Activated effector memory CD4-positive, alpha-beta T cell treated with Interleukin-2 at 50 U/mL for 16 hours (primary cell): ENCODE results near the gene PIF1.
"Not testable (repeated sequence)": the region's sequence is repeated elsewhere in the genome, so short reads cannot be mapped to it uniquely, and the experiment has no call there.

Experiments used
- DNase-seq: peaks from one replicate; pipeline ENCODE4 v3.0.0-alpha.2; 2020

Gene PIF1

DNA sequence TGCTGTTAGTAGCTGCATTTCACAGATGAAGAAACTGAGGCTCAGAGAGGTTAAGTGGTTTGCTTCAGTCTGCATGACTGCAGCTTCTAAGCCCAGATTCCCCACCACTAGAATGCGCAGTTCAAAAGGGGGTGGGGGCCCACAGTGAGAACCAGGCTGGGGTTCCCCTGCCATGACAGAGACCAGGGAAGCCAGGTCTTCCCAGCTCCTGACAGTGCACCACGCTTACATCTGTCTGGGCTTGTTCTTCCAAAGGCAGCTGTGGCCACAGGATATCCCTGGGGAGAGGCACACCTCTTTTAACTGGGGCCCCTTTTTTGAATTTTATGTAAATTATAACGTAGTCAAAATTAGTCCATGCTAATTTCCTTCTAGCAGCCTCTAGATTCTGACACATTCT, 21.6 kb upstream of the PIF1 start:
- DNase-seq = no peak

DNA sequence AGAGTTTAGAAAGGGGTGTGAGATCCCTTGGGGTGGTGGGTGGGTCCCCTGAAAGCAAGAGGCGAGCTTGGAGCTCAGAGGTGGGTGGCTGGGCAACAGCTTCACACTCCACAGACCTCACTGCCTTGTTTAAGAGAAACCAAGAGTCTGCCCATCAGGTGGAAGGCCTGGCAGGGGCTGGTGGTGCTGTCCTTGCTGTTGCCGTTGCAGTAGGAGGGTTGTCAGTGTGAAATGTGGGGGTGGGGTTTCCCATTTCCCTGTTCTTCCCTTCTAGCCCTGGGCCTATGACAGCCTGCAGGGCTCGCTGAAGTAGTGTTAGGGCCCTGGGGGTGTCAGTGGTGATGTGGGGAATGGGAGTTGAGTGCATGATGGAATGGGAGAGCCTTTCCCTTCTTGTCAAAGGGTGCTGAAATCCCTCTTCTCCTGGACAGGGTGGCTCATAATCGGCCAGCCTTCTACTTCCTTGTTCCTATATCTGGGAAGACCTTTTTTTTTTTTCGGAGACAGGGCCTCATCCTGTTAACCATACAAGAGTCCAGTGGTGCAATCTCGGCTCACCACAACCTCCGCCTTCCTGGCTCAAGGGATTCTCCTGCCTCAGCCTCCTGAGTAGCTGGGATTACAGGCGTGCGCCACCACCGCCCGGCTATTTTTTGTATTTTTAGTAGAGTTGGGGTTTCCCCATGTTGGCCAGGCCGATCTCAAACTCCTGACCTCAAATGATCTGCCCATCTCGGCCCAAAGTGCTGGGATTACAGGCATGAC, 20.6 kb upstream of the PIF1 start:
- DNase-seq = no peak

DNA sequence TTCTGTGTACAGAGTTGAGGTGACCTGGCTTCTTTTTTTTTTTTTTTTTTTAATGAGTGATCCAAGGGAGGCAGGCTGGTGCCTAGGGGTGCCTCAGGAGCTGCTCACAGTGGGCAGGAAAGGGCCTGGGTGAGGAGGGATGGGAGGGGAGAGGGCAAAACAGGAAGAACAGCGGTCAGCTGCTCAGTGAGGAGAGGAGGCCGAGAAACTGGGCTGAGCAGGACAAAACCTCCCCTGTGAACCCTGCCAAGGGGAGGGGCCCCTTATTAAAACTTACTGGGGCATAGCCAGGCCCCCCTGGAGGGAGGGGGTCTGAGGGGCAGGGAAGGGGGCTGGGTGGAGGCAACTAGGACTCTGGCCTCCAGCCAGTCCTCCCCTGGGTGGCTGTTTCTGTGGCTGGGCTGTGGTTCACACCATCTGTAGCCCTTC, 19.8 kb upstream of the PIF1 start:
- no peak for DNase-seq

DNA sequence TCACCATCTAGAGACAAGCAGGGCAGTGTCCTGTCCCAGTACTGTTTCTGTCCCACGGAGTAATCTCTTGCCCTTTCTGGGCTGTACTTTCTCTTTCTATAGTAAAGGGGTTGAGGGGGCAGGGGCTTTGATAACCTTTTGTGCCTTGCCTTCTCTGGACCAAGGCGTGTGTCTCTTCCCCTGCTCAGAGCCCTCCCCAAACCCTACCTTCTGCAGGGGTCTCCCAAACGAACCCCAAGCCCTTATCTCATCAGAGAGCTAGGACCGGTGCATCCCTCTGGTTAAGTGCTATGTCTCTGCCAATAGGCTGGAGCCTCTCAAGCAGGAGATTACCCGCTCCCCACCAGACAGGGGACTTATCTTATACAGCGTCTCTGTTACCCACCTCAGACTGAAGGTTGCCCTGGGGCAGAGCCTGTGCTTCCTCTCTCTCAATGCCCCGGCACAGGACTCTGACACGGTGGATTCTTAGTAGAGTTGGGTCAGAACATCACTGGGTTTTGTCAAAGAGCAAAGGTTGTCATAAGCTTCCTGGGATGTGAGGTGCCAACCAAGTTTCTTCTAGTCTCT, 19.2 kb upstream of the PIF1 start:
- no peak for DNase-seq

DNA sequence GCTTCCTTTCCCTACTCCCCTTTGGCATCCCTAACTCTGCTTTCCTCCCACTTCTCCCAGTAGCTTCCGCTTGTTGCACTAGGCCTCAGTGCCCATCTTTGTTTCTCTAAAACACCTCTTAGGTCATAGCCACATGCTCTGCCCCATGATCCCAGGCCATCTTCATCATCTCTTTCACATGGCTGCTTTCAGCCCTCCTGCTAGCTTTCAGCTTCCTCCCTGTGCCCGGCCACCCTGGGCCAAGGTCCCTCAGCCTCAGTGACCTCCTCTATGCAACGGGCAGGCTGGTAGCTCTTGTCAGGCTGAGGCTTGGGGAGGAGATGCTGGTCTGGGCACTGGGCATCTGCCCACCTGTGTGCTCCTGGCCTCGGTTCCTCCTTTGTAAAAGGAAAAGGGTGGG, 18.5 kb upstream of the PIF1 start:
- no peak for DNase-seq

DNA sequence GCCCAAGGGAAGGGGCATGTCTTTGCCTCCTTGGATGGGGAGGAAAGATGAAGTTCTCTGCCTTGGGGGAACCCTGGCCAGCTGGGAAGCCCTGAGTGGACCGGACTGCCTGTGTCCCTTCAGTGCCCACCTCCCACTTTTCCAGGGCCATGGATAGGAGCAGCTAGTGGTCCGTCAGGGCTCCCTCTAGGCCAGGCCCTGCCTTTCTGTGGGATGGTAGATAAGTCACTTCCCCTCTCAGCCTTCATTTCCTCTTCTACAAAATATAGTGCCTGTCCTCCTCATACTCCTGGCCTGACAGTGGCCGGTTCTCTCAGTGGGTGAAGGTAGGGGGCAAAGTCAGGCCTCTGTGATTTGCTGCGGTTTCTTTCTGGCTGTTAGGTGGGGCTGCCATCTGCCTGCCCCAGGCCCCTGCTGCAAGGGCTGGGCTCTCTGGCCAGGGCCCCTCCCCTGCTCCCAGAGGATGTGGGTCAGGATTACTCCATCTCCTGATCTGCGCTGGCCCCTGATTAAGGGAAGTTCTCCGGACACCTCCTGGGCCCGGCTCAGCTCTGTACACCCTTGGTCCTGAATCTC, 17.6 kb upstream of the PIF1 start:
- DNase-seq = no peak

DNA sequence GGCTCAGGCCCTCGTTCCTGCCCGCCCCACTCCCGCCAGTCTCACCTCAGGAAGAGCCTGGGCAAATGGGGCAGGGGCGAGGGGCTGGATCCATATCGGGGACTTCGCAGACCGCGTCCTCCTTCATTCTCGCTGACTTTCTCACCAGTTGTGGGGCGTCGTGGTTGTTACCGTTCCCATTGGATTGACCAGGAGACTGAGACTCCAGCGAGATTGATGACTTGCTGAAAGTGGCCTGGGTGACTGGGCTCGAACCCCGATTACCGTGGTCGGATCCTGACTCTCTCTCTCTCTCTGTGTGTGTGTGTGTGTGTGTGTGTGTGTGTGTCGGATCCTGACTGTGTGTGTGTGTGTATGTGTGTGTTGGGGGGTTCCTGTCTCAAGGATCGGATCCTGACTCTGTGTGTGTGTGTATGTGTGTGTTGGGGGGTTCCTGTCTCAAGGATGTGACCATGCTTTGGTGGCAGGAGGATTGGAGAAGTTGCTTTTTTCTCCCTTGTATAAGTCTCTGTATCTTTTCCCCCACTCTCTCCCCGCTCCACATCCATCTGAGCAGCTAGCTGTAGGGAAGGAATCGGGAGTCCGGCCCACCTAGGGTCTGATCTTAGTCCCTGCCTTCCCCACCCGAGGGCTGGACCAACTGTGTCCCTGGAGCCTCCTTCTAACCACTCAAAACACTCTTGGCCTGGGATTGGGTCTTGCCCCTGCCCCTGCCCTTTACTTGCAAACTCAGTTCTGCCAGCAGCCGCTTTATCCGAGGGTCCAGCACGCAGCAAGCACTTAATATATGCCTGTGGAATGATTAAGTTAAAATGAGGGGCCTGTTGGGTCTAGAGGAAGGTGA, 16.9 kb upstream of the PIF1 start:
- no peak for DNase-seq

DNA sequence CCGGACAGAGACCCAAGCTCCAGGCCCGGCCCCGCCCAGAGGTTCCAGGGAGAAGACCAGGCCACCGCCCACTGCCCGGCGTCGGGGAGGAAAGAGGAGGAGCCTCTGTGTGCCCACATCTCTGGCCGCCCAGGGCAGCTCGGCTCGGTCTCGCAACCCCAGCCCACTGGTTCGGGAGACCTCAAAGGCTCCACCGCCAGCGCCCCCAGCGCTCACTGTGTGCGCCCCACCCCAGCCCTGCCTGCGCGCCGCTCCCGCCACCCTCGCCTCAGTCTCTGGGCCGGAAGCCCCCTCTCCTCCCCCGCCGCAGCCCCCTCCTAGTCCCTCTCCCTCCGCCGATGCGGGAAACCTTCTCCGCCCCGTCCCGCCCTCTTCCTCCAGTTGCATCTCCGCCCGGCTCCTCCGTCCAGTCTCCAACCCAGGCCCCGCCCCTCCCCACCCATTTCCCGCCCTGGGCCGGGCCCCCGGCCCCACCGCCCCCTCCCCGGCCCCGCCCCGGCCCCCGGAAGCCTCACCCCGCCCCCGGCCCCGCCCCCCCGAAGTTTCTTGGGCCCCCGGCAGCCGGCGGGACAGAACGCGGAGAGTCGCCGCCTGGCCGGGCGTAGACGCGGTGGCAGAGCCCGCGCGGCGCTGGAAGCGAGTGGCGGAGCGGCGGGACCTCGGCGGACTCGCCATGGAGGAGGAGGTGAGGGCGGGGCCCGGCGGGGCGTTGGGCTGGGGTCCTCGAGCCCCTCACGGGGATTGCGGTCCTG, 16.1 kb upstream of the PIF1 start, which contains the start of gene PLEKHO2:
Gene PLEKHO2 (plus strand): TSS at position 572 of the 752 bp plus-strand sequence. CDS start 102 bp downstream, at position 674.
- peak; percentile 89 for DNase-seq

DNA sequence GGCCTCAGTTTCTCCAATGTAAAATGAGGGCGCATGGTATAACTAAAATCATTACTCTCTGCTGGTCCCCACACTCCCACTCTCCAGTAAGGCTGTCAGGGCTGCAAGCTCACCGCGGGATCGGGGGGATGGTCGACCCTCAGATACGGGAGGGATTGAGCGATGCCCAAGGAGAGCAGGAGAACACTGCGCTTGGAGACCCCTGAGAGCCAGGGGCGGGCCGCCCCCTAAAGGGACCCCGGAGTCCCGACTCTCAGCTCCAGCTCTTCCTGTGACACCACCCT, 15.6 kb upstream of the PIF1 start:
- no peak for DNase-seq

DNA sequence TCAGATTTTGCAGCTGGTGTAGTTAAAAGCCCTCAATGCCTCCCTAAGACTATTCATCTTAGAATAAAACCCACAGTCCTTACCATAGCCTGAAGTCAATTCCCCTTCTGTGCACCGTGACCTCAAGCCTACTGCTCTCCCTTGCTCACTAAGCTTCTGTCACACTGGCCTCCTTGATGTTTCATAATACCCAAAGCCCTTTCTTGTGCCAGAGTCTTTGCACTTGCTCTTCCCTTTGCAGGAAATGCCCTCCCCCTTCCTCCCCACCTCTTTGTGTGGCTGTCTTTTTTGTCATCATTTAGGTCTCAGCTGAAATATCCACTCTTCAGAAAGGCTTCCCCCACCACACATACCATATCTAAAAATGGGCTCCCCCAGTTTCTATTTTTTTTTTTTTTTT, 12.1 kb upstream of the PIF1 start:
- peak; percentile 30 for DNase-seq

DNA sequence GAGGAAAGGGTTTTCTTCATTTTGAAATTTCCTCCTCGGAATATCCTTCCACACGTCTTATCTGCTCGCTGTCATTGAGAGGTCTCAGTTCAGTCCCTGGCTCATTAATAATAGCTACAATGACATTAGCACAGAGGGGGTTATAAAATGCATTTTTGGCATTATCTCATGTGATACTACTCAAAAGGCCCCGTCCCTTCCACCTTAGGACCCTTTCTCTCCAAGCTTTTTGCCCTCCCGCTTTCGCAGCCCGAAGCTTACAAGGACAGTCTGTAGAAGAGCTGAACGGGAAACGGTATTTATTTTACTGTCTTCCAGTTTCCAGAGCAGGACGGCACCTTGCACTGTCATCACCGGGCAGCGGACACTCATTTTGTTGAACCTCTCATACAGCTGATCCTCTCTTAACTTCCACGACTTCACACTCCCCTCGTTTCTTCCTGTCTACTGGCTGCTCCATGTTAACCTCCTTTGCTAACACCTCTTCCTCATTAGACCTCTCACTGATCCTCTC, 10.6 kb upstream of the PIF1 start:
- no peak for DNase-seq

DNA sequence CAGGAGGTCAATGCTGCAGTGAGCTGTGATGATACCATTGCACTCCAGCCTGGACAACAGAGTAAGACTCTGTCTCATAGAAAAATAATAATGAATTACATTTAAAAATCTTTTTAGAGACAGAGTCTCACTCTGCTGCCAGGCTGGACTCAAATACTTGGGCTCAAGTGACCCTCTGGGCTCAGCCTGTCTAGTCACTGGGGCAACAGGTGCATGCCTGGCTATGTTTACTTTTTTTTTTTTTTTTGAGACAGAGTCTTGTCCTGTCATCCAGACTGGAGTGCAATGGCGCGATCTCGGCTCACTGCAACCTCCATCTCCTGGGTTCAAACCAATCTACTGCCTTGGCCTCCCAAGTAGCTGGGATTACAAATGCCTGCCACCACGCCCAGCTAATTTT, 8.2 kb upstream of the PIF1 start:
- DNase-seq = no peak

DNA sequence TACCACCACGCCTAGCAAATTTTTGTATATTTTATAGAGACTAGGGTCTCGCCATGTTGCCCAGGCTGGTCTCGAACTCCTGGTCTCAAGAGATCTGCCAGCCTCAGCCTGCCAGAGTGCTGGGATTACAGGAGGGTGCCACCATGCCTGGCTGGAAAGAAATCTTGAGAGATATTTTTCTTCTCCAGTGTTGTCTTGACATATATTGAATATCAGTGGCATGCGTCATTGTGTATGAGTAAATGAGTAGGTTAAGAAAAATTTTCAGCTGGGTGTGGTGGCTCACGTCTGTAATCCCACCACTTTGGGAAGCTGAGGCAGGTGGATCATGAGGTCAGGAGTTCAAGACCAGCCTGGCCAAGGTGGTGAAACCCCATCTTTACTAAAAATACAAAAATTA, 3.5 kb upstream of the PIF1 start:
- DNase-seq = no peak

DNA sequence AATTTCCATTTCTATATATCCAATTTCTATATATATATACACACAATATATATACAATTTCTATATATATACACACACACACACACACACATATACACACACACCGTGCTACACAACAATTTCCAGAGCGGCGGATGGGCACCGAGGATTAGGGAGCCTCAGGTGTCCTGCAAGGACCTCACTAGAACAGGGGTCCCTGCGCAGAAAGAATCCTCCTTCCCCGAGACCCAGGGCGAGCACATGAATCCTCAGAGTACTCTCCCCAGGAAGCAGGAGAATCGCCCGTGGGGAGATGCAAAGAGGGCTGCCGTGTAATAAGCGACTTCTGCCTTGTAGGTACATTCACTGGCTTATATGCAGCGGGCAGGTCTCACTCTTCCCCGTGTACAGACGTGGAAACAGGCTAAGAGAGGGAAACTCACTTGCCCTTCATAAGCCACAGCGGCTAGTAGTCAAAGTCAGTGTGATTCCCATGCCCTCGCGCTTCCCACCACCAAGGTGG, 467 bp downstream of the PIF1 start:
- no peak for DNase-seq

DNA sequence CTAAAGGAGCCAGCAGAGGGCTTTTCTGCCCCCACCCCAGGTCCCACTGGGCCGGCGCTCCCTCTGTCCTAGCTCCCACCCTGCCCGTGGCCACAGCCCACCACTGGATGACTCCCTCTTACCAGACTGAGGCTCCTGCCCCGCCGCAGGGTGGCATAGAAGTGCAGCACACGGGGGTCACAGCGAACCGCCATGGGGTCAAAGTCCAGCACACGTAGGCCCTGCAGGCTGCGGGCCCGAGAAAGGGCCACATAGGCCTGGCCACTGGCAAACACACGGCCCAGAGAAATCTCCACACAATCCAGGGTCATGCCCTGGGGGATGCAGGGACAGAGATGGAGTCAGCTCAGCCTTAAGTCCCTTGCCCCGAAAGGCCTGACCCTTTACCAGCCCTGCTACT, 9.0 kb downstream of the PIF1 start:
- no peak for DNase-seq

DNA sequence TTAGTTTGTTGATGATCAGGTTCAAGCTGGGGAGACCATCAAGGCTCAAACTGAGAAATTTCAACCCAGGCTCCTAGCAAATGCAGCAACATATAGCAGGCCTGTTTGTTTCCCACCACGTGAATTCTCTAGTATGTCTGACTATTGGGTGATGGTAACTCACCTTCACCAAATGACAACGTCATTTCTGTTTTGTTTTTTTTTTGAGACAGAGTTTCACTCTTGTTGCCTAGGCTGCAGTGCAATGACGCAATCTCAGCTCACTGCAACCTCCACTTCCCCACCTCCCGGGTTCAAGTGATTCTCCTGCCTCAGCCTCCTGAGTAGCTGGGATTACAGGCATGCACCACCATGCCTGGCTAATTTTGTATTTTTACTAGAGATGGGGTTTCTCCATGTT, 10.5 kb downstream of the PIF1 start:
- DNase-seq = not testable (repeated sequence)

DNA sequence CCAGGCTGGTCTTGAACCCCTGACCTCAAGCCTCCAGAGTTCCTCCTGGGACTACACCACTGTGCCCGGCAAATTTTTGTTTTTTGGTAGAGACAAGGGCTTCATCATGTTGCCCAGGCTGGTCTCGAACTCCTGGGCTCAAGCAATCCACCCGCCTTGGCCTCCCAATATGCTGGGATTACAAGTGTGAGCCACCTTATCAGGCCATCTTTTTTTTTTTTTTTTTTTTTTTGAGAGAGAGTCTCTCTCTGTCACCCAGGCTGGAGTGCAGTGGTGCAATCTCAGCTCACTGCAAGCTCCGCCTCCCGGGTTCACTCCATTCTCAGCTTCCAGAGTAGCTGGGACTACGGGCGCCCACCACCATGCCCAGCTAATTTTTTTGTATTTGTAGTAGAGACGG, 11.2 kb downstream of the PIF1 start:
- DNase-seq = not testable (repeated sequence)

DNA sequence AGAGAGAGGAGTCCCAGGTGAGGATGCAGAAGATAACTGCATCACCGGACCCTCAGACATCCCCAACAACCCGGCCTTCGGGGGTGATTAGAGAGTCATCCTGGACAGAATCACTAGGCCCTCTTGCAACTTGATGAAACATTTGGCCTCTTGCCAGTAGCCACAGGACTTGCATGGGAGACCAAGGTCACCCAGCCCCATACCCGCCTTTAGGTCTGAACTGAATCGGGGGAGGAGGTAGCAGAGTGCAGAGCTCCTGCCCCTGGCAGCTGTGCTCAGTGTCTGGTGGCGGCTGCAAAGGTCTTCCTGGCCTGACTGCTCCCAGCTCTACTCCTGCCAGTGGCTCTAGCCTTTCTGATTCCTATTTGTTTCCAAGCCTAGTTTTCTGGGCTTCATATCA, 12.4 kb downstream of the PIF1 start:
- DNase-seq = no peak

DNA sequence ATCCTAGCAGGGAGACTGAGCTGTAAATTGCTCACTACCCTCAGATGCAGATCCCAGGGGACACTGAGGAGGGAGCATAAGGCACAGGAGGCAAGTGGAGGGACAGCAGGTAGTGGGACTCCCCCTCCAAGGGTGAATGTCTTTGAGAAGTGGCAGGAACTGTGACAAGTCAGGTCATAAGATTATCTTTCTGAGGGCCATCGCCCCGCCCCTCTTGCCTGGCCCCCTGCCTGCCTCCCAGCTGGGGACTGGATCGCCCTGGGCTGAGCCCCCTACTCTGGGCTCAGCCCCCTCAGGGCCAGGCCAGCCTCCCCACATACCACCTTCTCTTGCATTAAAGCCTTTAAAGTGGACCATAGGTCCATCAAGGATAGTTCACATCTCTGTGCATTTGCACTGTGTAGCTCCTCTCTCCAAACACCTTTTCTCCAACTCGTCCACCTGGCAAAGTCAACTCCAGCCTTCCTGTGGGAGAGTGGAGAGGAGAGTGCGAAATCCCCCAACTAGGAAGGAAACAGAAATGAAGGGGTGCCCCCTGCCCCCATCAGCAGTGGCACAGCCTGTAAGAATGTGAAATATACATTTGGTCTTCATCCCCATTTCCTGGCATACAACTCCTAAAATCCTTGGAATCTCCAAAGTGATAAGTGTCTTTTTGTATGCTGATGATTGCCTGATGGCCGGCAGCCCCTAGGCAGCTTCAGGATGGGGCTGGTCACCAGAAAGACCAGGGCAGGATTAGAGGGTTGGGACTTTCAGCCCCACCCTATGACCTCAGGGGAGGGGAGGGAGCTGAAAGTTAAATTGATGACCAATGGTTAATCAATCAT, 14.7 kb downstream of the PIF1 start:
- DNase-seq = no peak

DNA sequence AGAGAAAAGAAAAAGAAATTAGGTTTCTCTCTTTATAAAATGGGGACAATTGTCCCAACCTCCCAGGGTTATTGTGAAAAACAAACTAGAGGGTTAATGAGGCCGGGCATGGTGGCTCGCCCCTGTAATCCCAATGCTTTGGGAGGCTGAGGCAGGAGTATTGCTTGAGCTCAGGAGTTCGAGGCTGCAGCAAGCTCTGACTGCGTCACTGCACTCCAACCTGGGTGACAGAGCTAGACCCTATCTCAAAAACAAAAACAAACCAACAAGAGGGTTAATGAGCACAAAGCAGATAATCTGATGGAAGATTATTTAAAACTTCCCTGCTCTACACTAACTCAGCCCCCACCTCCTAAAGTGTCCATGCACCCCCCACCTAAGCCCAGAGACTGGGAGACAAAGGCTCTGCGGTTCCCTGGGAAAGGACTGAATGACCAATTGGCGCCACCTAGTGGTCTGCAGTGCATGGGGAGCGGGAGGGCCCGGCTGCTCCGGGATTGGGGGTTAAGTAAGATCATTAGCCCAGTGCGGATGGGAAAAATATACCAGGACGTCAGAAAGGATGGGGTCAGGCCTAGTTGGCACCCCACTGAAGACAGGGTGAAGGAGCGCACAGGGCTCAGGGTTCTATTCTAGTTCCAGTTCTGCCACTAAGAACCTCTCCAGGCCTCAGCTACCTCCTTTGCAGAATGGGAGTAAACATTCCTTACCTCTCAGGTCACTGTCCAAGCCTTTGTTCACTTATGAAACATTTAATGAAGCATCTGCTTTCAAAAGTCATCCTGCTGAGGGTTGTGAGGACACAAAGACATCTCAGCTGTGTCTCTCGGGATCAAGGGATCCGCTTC, 15.6 kb downstream of the PIF1 start:
- DNase-seq = peak; percentile 45
